NCI-H1436 treated with DMSO at 0.1 percent for 48 hours (cell line): Measurements from ENCODE around the gene SPATA1.
A peak's percentile ranks its signal among the peaks of the same experiment; 100 is the strongest.

Experiments used
- DNase-seq: peaks from one replicate; lab custom pipeline; 2025; lab: John Stamatoyannopoulos, UW

Gene SPATA1

GRCh38 chr1:84509029-84509428 is 2.8 kb downstream of the SPATA1 start:
- no peak for DNase-seq

GRCh38 chr1:84510165-84510564 is 4.0 kb downstream of the SPATA1 start:
- DNase-seq: no peak

DNA sequence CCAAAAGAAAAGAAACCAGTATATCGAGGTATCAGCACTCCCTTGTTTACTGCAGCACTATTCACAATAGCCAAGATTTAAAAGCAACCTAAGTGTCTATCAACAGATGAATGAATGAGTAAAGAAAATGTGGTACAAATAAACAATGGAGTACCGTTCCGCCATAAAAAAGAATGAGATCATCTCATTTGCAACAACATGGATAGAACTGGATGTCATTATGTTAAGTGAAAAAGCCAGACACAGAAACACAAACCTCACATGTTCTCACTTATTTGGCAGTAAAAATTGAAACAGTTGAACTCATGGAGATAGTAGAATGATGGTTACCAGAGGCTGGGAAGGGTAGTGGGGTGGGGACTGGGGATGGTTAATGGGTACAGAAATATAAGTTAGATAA is 4.5 kb downstream of the SPATA1 start:
- DNase-seq: no peak

GRCh38 chr1:84524590-84524989 is 18.4 kb downstream of the SPATA1 start:
- DNase-seq: no peak

- no peak for DNase-seq
These were observed 19.6 kb downstream of the SPATA1 start for GRCh38 chr1:84525779-84526178.

DNA sequence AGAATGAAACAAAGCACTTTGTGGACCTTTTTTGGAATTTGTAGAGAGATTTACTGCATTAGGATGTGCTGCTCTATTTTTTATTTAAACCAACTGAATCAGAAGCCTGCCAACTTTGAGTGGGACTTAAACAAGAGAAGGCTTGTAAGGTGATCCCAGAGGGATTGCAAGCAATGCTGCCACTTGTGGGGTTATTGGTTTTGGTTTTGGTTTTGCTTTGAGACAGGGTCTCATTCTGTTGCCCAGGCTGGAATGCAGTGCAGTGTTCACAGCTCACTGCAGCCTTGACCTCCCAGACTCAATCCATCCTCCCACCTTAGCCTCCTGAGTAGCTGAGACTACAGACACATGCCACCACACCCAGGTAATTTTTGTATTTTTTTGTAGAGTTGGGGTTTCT is 32.4 kb downstream of the SPATA1 start:
- DNase-seq: no peak

DNA sequence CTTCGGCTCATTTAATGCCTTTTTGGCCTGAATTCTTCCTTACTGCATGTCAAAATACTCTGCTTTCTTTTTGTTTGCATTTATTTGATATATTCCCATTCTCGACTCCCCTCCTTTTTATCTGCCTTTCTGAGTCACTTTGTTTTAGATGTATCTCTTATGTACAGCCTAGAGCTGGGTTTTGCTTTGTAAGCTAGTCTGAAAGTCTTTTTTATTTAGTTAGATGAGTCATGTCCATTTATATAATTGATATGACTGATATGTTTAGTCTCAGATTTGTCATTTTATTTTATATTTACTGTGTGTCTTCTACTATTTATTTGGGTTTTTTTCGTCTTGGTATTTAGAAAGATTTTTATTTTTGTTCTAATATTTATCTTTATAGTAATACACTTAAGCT is 33.8 kb downstream of the SPATA1 start:
- no peak for DNase-seq

- DNase-seq: no peak
These were observed 34.6 kb downstream of the SPATA1 start for GRCh38 chr1:84540759-84541158.

DNA sequence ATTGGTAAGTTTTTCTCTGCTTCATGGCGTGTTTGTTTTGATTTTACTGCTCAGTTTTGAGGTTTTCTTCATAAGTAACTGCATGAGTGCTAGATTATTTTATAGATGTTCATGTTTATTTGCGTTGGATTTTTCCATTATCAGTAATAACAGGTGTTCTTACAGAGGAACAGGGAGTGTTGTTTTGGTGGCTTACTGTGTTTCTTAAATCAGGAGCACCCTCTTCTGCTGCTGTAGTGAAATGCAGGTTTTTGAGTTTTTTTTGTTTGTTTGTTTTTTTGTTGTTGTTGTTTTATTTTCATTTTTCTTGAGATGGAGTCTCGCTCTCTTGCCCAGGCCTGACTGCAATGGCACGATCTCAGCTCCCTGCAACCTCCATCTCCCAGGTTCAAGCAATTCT is 35.5 kb downstream of the SPATA1 start:
- DNase-seq: no peak

DNA sequence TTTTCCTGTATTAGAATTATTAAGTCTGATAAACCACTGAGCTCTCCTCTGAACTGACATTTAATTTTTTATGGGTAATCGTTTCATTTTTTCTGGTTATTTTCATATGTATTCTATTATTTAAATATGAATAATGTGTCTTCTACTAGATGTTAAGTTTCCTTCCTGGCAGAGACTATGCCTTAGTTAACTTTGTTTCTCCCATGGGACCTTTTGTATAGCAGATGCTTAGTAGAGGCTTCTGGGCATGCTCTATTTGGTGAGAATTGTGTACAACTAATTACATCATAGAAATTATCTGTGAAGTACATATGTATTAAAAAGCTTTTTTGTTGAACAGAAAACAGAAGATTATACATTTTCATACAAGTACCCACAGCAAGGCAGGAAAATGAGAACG is 44.6 kb downstream of the SPATA1 start:
- DNase-seq: no peak

GRCh38 chr1:84569216-84569615 is 63.0 kb downstream of the SPATA1 start:
- no peak for DNase-seq

GRCh38 chr1:84570436-84571149 is 64.4 kb downstream of the SPATA1 start:
- no peak for DNase-seq

- DNase-seq: no peak
These were observed 65.0 kb downstream of the SPATA1 start for GRCh38 chr1:84571150-84571535.

GRCh38 chr1:84573481-84573966 is 67.3 kb downstream of the SPATA1 start:
- no peak for DNase-seq

DNA sequence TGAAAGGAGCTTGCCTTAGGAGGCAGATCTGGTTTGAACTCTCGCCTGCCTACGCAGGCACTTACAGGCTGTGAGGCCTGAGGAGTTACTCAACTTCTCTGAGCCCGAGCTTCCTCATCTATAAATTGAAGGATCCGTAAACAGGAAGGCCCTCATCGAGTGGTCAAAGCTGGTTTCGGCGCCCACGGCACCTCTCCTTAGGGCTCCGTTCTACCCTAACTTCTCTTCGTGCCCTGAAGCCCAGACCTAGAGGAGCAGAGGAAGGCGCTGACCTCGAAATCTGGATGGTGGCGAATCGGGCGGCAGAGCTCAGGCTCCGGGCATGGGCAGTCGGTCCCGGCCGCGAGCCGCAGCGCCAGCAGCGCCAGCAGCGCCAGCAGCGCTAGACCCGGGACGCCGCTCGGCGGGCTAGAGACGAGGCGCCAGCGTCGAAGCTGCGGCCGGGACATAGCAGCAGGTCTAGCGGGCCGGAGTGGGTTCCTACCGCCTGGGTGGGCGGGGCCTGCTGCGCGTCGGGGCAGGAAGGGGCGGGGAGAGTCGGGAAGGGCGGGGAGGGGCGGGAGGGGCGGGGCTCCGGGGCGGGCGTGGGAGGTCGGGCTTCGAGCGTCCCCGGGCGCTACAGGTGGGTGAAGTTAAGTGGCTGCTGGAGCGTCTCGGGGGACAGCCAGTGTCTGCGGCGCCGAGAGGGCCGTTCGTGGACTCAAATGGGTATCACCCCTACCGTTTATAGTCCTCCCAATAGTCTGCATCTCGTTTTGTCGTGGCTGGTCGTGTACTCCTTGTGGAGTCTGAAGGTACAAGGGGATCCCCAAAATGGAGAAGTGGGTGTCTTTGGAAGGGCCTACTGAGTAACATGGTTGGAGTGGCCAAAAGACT is 68.0 kb downstream of the SPATA1 start, which contains the start of gene CTBS:
Gene CTBS, minus strand, starts transcription at position 474 of the 876 bp plus-strand sequence. Its CDS starts 25 bp downstream, at position 449.
- DNase-seq: peak; percentile 51

DNA sequence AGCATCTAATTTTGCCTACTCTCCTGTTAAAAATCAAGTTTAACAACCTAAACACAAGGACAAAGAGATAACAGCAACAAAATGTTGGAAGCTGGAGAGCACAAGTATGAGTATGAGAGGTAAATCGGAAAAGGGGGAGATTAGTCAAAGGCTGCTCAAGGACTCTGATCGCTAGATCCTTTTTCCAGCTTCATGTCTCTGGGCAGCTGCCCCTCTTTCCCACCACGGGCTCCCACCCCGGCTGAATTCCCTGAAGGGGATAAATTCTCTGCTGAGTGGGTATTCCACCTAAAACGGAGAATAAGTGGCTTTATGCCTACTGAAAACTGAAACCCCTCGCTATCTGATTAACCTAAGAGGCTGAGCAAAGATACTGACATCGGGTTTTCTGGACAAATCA is 68.8 kb downstream of the SPATA1 start:
- no peak for DNase-seq

GRCh38 chr1:84581648-84582047 is 75.5 kb downstream of the SPATA1 start:
- DNase-seq: no peak

DNA sequence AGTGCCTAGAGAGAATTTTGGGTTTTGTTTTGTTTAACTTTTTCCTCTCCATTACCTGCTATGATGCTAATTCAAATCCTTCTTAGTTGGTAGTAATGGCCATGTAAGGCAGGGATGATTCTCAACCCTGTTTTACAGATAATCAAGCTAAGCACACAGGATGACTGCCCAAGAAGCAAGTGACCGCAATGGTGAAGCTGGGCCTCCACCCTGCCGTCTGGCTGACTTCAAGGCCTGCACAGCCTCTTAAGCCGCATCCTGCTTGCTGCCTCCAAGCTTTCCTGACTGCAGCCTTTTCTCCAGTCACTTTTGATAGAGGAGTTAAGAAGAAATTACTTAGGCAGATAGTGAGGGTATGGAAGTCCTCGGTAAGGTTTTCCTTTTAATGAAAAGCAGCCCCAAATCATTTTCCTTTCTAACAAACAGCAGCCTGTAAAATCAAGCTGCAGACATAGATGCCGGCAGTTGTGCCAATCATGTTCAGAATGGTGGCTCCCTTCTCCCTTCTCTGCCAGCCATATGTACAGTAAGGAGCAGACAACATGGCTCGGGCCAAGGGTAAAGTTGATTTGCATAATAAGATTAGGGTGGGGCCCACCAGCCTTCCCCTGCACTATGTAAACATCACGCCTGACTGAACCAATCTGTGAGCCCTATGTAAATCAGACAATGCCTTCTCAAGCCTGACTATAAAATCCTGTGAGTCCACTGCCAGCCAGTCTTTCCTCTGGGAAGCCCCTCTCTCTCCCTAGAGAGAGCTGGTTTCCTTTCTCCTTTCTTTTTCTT is 76.8 kb downstream of the SPATA1 start:
- DNase-seq: no peak

- no peak for DNase-seq
These were observed 77.5 kb downstream of the SPATA1 start for GRCh38 chr1:84583648-84584047.

DNA sequence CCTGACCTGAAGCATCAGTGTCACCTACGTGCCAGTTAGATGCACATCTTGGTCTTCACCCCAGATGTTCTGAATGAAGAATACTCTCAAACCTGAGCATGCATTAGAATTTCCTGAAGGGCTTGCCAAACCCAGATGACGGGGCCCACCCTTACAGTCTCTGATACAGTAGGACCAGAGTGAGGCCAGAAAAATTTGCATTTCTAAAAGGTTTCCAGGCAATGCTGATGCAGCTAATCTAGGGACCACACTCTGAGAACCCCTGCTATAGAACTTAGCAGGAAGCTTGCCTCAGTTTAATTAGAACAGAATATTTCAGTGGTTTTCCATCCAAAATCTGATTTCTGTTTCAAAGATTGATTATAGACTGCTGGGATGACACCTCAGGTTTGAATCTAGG is 77.9 kb downstream of the SPATA1 start:
- DNase-seq: no peak

- no peak for DNase-seq
These were observed 79.6 kb downstream of the SPATA1 start for GRCh38 chr1:84585803-84586202.

GRCh38 chr1:84587099-84587498 is 80.9 kb downstream of the SPATA1 start:
- no peak for DNase-seq
